Activated T-cell treated with anti-CD3 and anti-CD28 coated beads, Interleukin-2, amount 50 U/mL, for 24 hours (primary cell): ENCODE results near the gene FAM227B.
A peak's percentile ranks its signal among the peaks of the same experiment; 100 is the strongest.
"Not testable (repeated sequence)": the region's sequence is repeated elsewhere in the genome, so short reads cannot be mapped to it uniquely, and the experiment has no call there.

Experiments
- DNase-seq: peaks from one replicate; pipeline ENCODE4 v3.0.0-alpha.2; 2020
- H3K27ac Mint-ChIP-seq: 2 replicates; pipeline ENCODE4 v1.8.0; 2020; ENCODE audit warnings: mild to moderate bottlenecking, mixed read lengths
- H3K27me3 Mint-ChIP-seq: 2 replicates; pipeline ENCODE4 v1.8.0; 2020; ENCODE audit warnings: mixed read lengths
- H3K36me3 Mint-ChIP-seq: 2 replicates; pipeline ENCODE4 v1.8.0; 2020; ENCODE audit warnings: low read depth, mixed read lengths
- H3K4me1 Mint-ChIP-seq: 2 replicates; pipeline ENCODE4 v1.8.0; 2020; ENCODE audit warnings: low read depth, mixed read lengths
- H3K4me3 Mint-ChIP-seq: 2 replicates; pipeline ENCODE4 v1.8.0; 2020; ENCODE audit warnings: mild to moderate bottlenecking, moderate library complexity, mixed read lengths
- H3K9me3 Mint-ChIP-seq: 2 replicates; pipeline ENCODE4 v1.8.0; 2020; ENCODE audit warnings: mixed read lengths

FAM227B gene

DNA sequence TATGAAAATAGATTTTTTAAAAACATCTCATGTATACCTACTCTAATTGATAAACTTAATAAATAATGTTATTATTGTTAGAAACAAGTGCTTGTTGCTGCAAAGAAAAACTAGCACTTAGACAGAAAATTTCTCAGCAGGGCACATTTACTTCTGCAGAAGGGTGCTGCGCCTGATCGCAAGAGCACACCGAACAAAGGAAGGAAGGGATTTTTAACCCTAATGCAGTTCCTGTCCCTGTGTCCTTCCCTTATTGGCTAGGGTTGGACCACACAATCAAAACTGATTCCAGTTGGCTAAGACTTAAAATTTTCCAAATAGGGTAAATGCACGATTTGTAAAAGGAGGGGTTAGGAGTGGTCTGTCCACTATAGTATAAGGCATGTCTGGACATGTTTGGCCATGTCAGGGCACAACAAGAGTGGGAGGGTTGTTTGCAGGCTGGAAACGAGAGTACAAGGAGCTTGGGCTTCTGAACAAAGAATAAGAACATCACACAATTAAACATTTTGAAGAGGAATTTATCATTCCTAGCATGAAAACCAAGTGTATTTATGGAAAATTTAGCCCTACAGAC is 4.9 kb upstream of the FAM227B start:
- H3K36me3 Mint-ChIP-seq = peaks cover 72% of the 10 kb centered on the region
- H3K27me3 Mint-ChIP-seq = no peaks in the 10 kb centered on the region
- DNase-seq = no peak
- peaks cover 11% of the 10 kb centered on the region for H3K9me3 Mint-ChIP-seq
- no peak overlapping the region for H3K27ac Mint-ChIP-seq
- H3K4me3 Mint-ChIP-seq = no peak overlapping the region
- H3K4me1 Mint-ChIP-seq = peaks cover 29% of the 10 kb centered on the region

DNA sequence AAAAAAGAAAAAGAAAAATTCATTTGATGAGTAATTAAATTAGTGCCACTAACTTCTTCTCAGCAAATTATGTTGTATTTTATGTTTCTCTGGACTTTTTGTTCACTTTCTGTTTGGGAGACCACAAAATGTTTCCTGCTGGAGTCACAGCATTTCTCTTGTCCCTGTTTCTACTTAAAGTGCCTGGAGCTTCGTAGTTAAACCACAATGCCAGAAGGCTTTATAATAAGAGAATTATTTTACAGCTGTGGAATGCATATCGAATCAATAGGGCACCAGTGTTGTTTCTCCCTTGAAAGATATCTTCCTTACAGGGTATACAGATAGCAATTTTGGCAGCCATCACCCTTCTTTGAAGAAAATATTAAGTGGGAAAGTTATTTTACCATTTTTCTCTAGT is 3.4 kb upstream of the FAM227B start:
- H3K36me3 Mint-ChIP-seq = peaks cover 63% of the 10 kb centered on the region
- no peaks in the 10 kb centered on the region for H3K27me3 Mint-ChIP-seq
- peaks cover 11% of the 10 kb centered on the region for H3K9me3 Mint-ChIP-seq
- H3K4me1 Mint-ChIP-seq = peaks cover 42% of the 10 kb centered on the region
- H3K4me3 Mint-ChIP-seq = no peak overlapping the region
- no peak for DNase-seq
- no peak overlapping the region for H3K27ac Mint-ChIP-seq

DNA sequence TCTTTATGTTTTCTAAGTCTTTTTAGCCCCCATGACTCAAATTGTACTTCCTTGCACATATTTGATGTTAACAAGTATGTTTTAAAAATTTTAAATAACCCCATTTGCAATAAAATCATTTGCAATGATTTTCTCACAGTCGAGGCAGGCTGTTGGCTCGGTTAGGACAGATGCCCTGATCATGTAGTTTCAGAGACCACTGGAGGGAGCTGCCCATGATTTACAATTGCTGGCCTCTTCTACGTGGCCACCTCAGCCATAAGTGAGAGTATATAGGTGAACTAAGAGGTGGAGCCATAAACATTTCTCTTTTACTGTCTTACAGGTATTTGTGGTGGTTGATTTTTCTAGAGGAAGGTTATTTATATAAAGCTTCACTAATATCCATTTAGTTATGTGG is 1.9 kb upstream of the FAM227B start:
- H3K4me1 Mint-ChIP-seq = peaks cover 47% of the 10 kb centered on the region
- DNase-seq = no peak

DNA sequence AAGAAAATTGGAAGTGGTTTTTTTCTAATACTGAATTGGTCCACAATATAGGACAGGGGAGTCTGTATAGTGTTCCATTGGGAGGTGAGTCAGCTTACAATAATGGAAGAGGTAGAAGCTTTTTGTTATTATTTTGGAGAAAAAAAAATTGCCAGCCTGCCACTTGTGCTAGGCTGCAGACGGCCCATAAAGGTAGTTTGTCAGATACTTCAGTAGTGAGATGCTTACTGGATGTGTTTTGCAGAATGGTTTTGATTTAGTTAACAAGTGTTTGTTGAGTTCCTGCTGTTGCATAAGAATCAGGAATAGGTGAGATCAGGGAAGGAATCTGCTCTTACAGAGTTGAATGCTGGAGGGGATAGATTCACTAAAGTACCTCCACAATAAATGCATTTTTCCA is 1.3 kb upstream of the FAM227B start:
- Mint-ChIP-seq H3K36me3 (peaks cover 49% of the 10 kb centered on the region), H3K4me3 (peak overlapping the region; percentile 95), H3K27me3 (no peaks in the 10 kb centered on the region), H3K4me1 (peaks cover 47% of the 10 kb centered on the region), H3K9me3 (peaks cover 11% of the 10 kb centered on the region), H3K27ac (peak overlapping the region; percentile 94)
- DNase-seq = no peak

More for the DNA sequence above, 1.9 kb upstream of the FAM227B start:
- H3K27me3 Mint-ChIP-seq = no peaks in the 10 kb centered on the region
- H3K27ac Mint-ChIP-seq = no peak overlapping the region
- H3K4me3 Mint-ChIP-seq = peak overlapping the region; percentile 95
- H3K36me3 Mint-ChIP-seq = peaks cover 53% of the 10 kb centered on the region
- H3K9me3 Mint-ChIP-seq = peaks cover 11% of the 10 kb centered on the region

DNA sequence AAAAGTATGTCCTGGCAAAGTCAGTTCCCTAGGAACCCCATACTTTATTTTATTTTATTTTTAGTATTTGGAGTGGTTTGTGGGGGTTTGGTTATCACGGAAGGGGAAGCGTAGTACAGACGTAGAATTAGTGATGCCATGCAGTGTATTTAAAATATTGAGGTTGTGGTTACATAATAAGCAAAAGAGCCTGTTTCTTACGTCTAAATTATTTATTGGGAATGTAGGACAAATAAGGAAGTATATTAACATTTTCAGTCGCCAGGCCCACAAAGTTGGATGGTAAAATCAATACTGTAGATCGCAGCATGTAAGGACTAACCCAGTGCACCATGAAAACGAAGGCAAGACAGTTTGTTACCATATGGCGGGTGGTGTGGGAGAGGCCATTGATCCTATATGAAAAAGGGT is 788 bp upstream of the FAM227B start:
- Mint-ChIP-seq H3K36me3 (peaks cover 47% of the 10 kb centered on the region), H3K27me3 (no peaks in the 10 kb centered on the region), H3K9me3 (peaks cover 11% of the 10 kb centered on the region), H3K27ac (peak overlapping the region; percentile 94), H3K4me3 (peak overlapping the region; percentile 95), H3K4me1 (peaks cover 47% of the 10 kb centered on the region)
- DNase-seq = no peak

DNA sequence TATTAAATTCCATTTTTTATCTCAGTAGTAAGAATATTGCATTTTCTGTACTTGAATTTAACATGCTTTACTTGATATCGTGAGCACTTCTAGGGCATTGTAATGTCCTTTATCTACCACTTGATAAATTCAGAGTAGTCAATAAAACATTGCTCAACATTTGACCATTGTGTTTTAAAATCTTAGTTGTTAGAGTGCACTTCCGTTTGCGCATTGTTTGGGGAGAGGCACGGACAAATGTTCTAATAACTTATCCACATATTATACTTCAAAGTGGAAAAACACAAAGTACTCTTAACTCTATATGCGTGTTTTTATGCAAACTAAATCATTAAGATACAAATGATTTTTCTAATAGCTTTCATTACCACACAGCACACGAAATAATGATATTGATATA is 419 bp downstream of the FAM227B start:
- H3K27ac Mint-ChIP-seq = peak overlapping the region; percentile 94
- H3K27me3 Mint-ChIP-seq = no peaks in the 10 kb centered on the region
- peaks cover 45% of the 10 kb centered on the region for H3K4me1 Mint-ChIP-seq
- no peak for DNase-seq
- peaks cover 46% of the 10 kb centered on the region for H3K36me3 Mint-ChIP-seq
- H3K9me3 Mint-ChIP-seq = peaks cover 13% of the 10 kb centered on the region
- peak overlapping the region; percentile 95 for H3K4me3 Mint-ChIP-seq

DNA sequence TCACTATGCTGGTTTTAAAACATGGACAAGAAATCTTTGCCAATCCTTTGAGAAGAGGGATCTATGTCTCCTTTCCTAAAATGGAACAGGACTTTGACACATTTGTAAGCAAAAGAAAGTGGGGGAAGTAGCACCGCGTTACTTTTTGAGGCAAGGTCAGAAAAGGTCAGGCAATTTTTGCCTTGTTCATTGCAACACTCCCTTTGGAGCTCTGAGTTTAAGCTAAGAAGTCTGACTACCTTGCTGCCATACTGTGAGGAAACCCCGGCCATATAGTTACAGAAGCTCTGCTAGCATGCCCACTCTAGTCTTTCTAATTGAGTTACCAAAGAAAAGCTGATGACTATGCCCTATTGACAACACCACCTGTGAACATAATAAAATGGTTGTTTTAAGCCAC is 1.4 kb downstream of the FAM227B start:
- Mint-ChIP-seq H3K36me3 (peaks cover 47% of the 10 kb centered on the region), H3K4me1 (peaks cover 45% of the 10 kb centered on the region), H3K4me3 (no peak overlapping the region), H3K27me3 (no peaks in the 10 kb centered on the region), H3K27ac (no peak overlapping the region), H3K9me3 (peaks cover 17% of the 10 kb centered on the region)
- DNase-seq = no peak

DNA sequence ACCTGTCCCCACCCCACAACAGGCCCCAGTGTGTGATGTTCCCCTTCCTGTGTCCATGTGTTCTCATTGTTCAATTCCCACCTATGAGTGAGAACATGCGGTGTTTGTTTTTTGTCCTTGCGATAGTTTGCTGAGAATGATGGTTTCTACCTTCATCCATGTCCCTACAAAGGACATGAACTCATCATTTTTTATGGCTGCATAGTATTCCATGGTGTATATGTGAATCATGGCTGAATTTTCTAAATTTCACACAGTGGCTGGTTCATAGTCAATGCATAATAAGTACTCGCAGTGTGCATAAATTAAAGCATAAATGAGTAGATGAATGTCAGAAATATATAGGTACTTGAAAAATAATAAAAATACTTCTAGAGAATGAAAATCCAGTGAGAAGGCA is 8.4 kb downstream of the FAM227B start:
- not testable (repeated sequence) for H3K4me3 Mint-ChIP-seq, DNase-seq, H3K4me1 Mint-ChIP-seq, H3K27me3 Mint-ChIP-seq, H3K27ac Mint-ChIP-seq
- Mint-ChIP-seq H3K36me3 (peaks cover 57% of the 10 kb centered on the region), H3K9me3 (peaks cover 14% of the 10 kb centered on the region)

DNA sequence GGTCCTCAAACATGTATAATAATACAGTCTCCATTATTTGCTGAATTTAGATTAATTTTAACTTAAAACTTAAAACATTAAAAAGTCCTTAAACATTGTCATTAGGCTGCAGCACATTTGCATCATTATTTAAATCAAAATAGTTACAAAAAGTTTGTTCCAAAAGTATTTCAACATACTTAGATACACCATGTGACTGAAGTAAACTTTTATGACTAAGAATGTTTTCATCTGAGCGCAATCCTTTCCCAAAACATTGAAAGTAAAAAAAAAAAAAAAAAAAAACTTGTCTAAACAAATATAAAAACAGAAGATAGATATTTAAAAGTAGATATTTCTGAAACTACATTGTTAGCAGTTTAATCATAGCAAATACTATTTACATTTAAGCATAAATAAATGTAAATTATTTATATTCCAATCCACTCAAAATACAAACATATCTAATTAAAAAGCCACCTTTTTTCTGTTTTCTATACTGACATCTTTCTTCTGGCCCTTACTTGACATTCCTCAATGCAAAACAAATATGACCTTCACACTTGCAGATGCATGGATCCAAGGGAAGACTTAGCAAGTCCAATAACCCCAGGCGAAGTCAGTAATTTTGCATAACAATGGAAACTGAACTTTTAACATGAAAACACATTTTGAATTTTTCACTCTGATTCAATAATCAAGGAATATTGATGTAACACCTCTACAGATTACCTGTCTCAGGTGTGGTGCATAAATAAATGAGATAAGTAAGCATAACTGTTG is 10.3 kb downstream of the FAM227B start:
- peaks cover 63% of the 10 kb centered on the region for H3K36me3 Mint-ChIP-seq
- H3K4me1 Mint-ChIP-seq = no peaks in the 10 kb centered on the region
- no peak for DNase-seq
- no peak overlapping the region for H3K27ac Mint-ChIP-seq
- H3K9me3 Mint-ChIP-seq = peaks cover 9% of the 10 kb centered on the region
- H3K27me3 Mint-ChIP-seq = no peaks in the 10 kb centered on the region
- H3K4me3 Mint-ChIP-seq = no peak overlapping the region

DNA sequence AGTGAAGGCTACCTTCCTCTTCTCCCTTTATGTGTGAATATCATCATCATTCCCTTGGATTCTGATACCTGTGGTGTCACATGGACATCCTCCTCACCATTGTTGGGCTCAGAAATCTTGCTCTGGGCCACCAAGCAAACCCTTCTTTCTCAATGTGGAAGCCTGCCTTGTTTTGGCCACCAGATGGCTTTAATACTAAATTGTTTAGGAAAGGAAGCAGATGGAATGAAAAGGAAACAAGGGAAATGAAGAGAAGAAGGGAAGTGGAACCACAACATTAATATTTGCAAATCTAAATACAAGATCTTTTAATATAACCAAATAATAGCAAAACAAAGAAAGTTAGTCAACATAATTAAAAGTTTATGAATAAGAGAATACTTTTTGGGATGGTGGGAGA is 14.0 kb downstream of the FAM227B start:
- Mint-ChIP-seq H3K4me3 (no peak overlapping the region), H3K36me3 (peaks cover 53% of the 10 kb centered on the region), H3K27ac (no peak overlapping the region), H3K9me3 (peaks cover 28% of the 10 kb centered on the region), H3K27me3 (no peaks in the 10 kb centered on the region), H3K4me1 (no peaks in the 10 kb centered on the region)
- DNase-seq = no peak

DNA sequence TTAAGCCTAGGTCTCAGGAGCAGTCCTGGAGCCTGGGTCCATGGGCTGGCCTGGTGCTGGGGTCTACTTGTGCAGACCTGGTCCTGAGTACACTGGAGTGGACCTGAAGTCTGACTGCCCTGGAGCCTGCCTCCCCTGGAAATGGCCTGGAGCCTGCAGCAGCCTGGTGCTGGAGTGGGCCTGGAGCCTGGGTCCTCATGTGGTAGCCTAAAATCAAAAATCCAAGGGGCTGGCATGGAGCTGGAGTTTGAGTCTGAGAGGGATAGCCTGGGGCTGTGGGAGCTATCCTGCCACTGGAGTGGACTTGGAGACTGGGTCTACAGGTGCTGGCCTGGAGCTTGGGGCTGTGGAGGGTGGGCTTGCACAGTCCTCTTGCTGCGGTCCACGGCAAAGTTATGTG is 15.0 kb downstream of the FAM227B start:
- Mint-ChIP-seq H3K27me3 (no peaks in the 10 kb centered on the region), H3K36me3 (peaks cover 50% of the 10 kb centered on the region), H3K4me1 (no peaks in the 10 kb centered on the region), H3K27ac (no peak overlapping the region), H3K9me3 (peaks cover 31% of the 10 kb centered on the region), H3K4me3 (no peak overlapping the region)
- DNase-seq = no peak

DNA sequence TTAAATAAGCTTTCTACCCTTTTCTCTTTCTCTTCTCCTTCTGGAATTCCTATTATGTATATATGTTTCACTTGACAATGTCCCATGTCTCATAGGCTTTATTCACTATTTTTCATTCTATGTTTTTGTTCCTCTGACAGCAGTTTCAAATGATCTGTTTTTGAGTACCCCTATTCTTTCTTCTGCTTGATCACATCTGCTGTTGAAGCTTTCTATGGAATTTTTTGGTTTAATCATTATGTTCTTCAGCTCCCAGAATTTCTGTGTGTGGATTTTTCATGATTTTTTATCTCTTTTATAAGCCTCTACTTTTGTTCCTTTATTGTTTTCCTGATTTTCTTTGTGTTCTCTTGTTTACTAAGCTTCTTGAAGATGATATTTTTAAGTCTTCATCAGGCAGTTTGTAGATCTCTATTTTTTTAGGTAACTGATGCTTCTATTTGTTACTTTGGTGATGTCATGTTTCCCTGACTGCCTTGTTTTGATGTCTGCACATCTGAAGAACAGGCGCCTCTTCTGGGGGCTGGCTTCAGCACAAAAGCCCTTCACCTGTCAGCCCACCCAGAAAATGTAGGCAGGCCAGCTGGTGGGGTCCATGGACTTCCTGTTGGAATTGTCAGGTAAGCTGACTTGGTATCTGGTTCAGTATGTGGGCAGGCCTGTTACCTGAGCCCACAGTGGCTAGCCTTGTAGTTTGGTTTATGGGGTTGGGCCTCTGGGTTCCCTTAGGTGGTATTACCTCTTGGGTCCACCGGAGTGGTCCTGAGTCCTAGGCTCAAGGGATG is 15.8 kb downstream of the FAM227B start:
- DNase-seq = no peak
- H3K4me3 Mint-ChIP-seq = no peak overlapping the region
- peaks cover 31% of the 10 kb centered on the region for H3K9me3 Mint-ChIP-seq
- no peak overlapping the region for H3K27ac Mint-ChIP-seq
- H3K4me1 Mint-ChIP-seq = no peaks in the 10 kb centered on the region
- H3K36me3 Mint-ChIP-seq = peaks cover 54% of the 10 kb centered on the region
- H3K27me3 Mint-ChIP-seq = no peaks in the 10 kb centered on the region

DNA sequence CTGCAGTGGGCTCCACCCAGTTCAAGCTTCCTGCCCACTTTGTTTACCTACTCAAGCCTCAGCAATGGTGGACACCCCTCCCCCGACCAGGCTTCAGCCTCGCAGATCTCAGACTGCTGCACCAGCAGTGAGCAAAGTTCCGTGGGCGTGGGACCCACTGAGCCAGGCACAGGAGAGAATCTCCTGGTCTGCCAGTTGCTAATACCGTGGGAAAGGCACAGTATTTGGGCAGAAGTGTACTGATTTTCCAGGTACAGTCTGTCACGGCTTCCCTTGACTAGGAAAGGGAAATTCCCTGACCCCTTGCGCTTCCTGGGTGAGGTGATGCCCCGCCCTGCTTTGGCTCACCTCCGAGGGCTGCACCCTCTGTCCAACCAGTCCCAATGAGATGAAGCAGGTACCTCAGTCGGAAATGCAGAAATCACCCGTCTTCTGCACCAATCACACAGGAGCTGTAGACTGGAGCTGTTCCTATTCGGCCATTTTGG is 27.7 kb downstream of the FAM227B start:
- H3K27me3 Mint-ChIP-seq, H3K4me1 Mint-ChIP-seq, H3K4me3 Mint-ChIP-seq, DNase-seq, H3K27ac Mint-ChIP-seq: not testable (repeated sequence)
- Mint-ChIP-seq H3K36me3 (peaks cover 24% of the 10 kb centered on the region), H3K9me3 (peaks cover 36% of the 10 kb centered on the region)

DNA sequence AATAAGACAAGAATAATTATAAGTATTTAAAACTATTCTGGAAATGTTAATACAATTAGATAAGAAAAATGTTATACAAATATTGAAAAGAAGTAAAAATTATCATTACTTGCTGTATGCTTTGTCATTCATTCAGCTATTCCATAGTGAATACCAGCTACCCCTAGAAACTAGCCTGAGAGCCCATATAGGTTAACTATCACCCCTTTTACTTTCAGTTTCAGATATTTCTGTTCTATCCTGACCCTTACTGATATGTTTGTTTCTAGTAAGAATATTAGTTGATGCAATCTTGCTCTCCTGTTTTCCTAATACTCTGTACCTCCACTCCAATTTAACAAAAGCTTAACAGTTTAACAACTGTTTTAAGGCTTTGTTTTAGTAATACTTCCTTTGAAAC is 31.6 kb downstream of the FAM227B start:
- Mint-ChIP-seq H3K36me3 (peaks cover 23% of the 10 kb centered on the region), H3K27me3 (no peaks in the 10 kb centered on the region), H3K4me3 (no peak overlapping the region), H3K27ac (no peak overlapping the region), H3K4me1 (peaks cover 6% of the 10 kb centered on the region), H3K9me3 (peaks cover 13% of the 10 kb centered on the region)
- DNase-seq = no peak

DNA sequence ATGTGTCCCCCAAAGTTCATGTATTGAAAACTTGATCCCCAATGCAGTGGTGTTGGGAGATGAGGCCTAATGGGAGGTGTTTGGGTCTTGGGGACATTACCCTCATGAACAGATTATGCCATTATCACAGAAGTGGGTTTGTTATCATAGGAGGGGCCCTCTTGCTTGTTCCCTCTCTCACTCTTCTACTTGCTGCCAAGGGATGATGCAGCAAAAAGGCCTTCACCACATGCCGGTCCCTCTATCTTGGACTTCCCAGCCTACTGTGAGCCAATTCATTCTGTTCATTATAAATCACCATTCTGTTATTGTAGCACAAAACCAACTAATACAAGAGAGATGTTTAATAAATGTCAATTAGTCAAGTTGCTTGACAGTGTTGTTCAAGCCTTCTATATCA is 47.2 kb downstream of the FAM227B start:
- Mint-ChIP-seq H3K4me3 (no peak overlapping the region), H3K27me3 (no peaks in the 10 kb centered on the region), H3K4me1 (no peaks in the 10 kb centered on the region), H3K27ac (no peak overlapping the region), H3K36me3 (peaks cover 43% of the 10 kb centered on the region), H3K9me3 (peaks cover 32% of the 10 kb centered on the region)
- DNase-seq = no peak
